AG20443 (cell line): ENCODE results near the gene ISOC2.
A peak's percentile ranks its signal among the peaks of the same experiment; 100 is the strongest.

Experiments
- DNase-seq: peaks from one replicate; pipeline ENCODE4 v3.0.0; 2012; ENCODE audit warnings: low spot score, mixed read lengths

The ISOC2 gene

GRCh38 chr19:55406826-55407549 lies 54.5 kb downstream of the ISOC2 start:
- peak; percentile 68 for DNase-seq

- DNase-seq, result no peak
Measured at GRCh38 chr19:55406091-55406825, 55.2 kb downstream of the ISOC2 start.

- no peak for DNase-seq
Measured at GRCh38 chr19:55405638-55406037, 55.8 kb downstream of the ISOC2 start.
